Spleen (tissue), 11 donors: ENCODE data around the gene LCLAT1. TPM values are rescaled to one million over a fixed set of nuclear protein-coding genes. Genes with fewer than 3 reads are reported as not detected.
A peak's percentile ranks its signal among the peaks of the same experiment; 100 is the strongest.

Experiments used
- DNase-seq: peaks from one replicate; pipeline ENCODE4 v3.0.0-alpha.2; 2020
- H3K27ac ChIP-seq, 8 donors: fragments of 200-600 bp; sonication (generic) in 7 of 8; 1 replicate in 4 of 8; 2 replicates in 4 of 8; pipeline versions ENCODE4 v1.5.0 to v1.8.0; 2016 to 2021; ENCODE audit warnings: inconsistent platforms in 4 of 8, mild to moderate bottlenecking in 4 of 8, moderate library complexity in 1 of 8
- H3K27me3 ChIP-seq, 7 donors: fragments of 200-600 bp; sonication (generic) in 6 of 7; replicated peaks in 1 of 7; 1 replicate in 4 of 7; 2 replicates in 3 of 7; pipeline versions ENCODE4 v1.5.0 to v1.8.0; 2016 to 2021; ENCODE audit warnings: inconsistent platforms in 3 of 7, mild to moderate bottlenecking in 1 of 7
- H3K36me3 ChIP-seq, 6 donors: fragments of 200-600 bp; sonication (generic) in 5 of 6; 1 replicate in 4 of 6; 2 replicates in 2 of 6; pipeline versions ENCODE4 v1.5.0 to v1.8.0; 2016 to 2021; ENCODE audit warnings: inconsistent platforms in 2 of 6
- H3K4me1 ChIP-seq, 6 donors: fragments of 200-600 bp; sonication (generic) in 5 of 6; 1 replicate in 3 of 6; 2 replicates in 3 of 6; pipeline versions ENCODE4 v1.5.0 to v1.8.0; 2016 to 2021; ENCODE audit warnings: inconsistent platforms in 3 of 6
- H3K4me3 ChIP-seq, 8 donors: fragments of 200-600 bp; sonication (generic) in 7 of 8; 1 replicate in 4 of 8; 2 replicates in 4 of 8; pipeline versions ENCODE4 v1.5.0 to v1.8.0; 2016 to 2021; ENCODE audit warnings: inconsistent platforms in 4 of 8, mild to moderate bottlenecking in 4 of 8, moderate library complexity in 2 of 8
- H3K9me3 ChIP-seq, 8 donors: fragments of 200-600 bp; sonication (generic) in 7 of 8; 1 replicate in 4 of 8; 2 replicates in 4 of 8; pipeline versions ENCODE4 v1.5.0 to v1.8.0; 2016 to 2021; ENCODE audit warnings: inconsistent platforms in 4 of 8
- POLR2A ChIP-seq, 3 donors: fragments of 450-650 bp; IDR thresholded peaks; one replicate each; pipeline ENCODE4 v1.5.1; 2017; ENCODE audit warnings: antibody characterized with exemption in 3 of 3, mild to moderate bottlenecking in 1 of 3
- POLR2AphosphoS5 ChIP-seq, 3 donors: sonication (generic); formaldehyde crosslinking; IDR thresholded peaks; one replicate each; pipeline ENCODE4 v1.5.1; 2017; ENCODE audit warnings: antibody characterized with exemption in 3 of 3
- WGBS, 5 donors: extraction: QIAGEN DNeasy Blood & Tissue Kit in 3 of 5; methylation state at CpG; one replicate each; pipeline versions ENCODE4 v1.1.5 to v1.1.7; 2013 to 2018; 5-methylcytosine and 5-hydroxymethylcytosine counted together
- intact Hi-C: fragments of 100-400 bp; cut with DNase I; formaldehyde crosslinking; loops from one replicate; pipeline ENCODE4 v1.15.0; 2023; ENCODE audit warnings: low total_unique reads
- polyA plus RNA-seq, 3 donors: library from polyadenylated mRNA; stranded (reverse); fragments of 200-250 nt; gene quantifications; one replicate each; pipeline ENCODE4 v1.2.1, GENCODE V29; 2013
- total RNA-seq, 7 donors: library from RNA; depleted of rRNA in 3 of 7; stranded (reverse); fragments of >200 nt in 3 of 7; fragmentation: NEBNext Ultra II Directional in 4 of 7; extraction: Animal tissue kit (Norgen Biotek cat#: 25700) in 4 of 7; gene quantifications; one replicate each; pipeline versions ENCODE4 v1.1.0 to v1.2.1, GENCODE V29; 2016 to 2021
- TF ChIP-seq, protein P1 (sequence below), 11 experiments: fragments of 200-600 bp in 7 of 11; fragments of 450-650 bp in 4 of 11; sonication (generic) in 4 of 11; IDR thresholded peaks in 8 of 11; conservative IDR thresholded peaks in 3 of 11; 1 replicate in 7 of 11; 2 replicates in 4 of 11; pipeline versions ENCODE4 v1.4.0 to v1.8.0; 2016 to 2021; ENCODE audit warnings: antibody characterized with exemption in 11 of 11, inconsistent platforms in 4 of 11, mild to moderate bottlenecking in 1 of 11
- donor health status: healthy with polysubstance abuse.
- donor health status: DM: no; HTN: no; CAD: no; lungs with moderate emphysema.
- donor health status: DM: no; HTN: no; CAD: no.
- donor health status: Bipolar disorder and iron deficiency.
- donor health status: healthy.
- donor health status: DM: no; HTN: no; CAD: no.
- donor health status: DM: yes; HTN: yes; CAD: no.

The LCLAT1 gene
- total and polyA plus RNA-seq, 10 donors, result 1.9 to 23.3 (median 13.8) TPM

DNA sequence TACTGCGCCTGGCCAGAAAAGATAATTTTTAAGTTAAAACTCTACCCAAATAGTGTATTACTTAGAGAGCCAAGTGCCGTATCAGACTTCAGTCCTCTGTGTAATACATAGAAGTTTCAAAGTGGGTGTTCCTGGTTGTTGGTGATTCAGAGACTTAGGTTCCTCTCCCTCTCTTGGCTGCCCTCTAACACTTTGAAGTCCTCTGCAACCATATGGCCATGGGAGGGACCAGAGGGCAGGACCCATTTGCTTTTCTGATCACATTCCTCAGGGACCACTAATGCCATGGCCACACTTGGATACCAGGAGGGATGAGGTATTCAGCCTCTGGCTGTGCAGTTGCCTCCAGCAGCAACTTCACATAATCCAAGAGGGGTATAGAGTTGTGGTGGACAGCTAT lies 228.7 kb downstream of the LCLAT1 start:
- WGBS, 5 donors, result 87 to 98% (median 95%) methylated on average over 2 of the region's 2 CpGs

DNA sequence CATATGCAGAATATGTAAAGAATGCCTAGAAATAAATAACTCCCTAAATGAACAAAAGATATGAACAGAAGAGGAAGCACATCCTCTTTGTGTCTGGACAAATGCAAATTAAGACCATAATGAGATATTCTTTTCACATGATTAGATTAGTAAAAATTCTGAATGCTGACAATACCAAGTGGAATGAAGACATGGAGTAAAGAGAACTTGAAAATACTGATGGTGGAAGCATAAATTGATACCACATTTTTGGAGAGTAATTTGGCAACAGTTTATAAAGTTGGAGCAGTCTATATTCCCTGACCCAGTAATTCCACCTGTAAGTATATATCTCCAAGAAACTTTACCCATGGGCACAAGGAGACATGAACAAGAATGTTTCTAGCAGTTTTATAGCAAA lies 230.2 kb downstream of the LCLAT1 start:
- DNase-seq, result no peak
- no peaks in the 10 kb centered on the region for H3K27me3 ChIP-seq
- no peak overlapping the region for H3K27ac ChIP-seq
- no peaks in the 10 kb centered on the region for H3K36me3 ChIP-seq
- peaks cover 0 to 3% (median 0%) of the 10 kb centered on the region in 6 donors for H3K4me1 ChIP-seq
- TF ChIP-seq, protein P1, sequence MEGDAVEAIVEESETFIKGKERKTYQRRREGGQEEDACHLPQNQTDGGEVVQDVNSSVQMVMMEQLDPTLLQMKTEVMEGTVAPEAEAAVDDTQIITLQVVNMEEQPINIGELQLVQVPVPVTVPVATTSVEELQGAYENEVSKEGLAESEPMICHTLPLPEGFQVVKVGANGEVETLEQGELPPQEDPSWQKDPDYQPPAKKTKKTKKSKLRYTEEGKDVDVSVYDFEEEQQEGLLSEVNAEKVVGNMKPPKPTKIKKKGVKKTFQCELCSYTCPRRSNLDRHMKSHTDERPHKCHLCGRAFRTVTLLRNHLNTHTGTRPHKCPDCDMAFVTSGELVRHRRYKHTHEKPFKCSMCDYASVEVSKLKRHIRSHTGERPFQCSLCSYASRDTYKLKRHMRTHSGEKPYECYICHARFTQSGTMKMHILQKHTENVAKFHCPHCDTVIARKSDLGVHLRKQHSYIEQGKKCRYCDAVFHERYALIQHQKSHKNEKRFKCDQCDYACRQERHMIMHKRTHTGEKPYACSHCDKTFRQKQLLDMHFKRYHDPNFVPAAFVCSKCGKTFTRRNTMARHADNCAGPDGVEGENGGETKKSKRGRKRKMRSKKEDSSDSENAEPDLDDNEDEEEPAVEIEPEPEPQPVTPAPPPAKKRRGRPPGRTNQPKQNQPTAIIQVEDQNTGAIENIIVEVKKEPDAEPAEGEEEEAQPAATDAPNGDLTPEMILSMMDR (IDR thresholded peaks at IDR 0.05 in 8 of 11, conservative IDR thresholded peaks at IDR 0.05 in 3 of 11), result no peak
- TF ChIP-seq POLR2A (IDR thresholded peaks at IDR 0.05) (no peak), POLR2AphosphoS5 (IDR thresholded peaks at IDR 0.05) (no peak)
- no peaks in the 10 kb centered on the region for H3K9me3 ChIP-seq
- intact Hi-C loops, result no loop called here
- H3K4me3 ChIP-seq, result no peak overlapping the region

More for the DNA sequence above, 228.7 kb downstream of the LCLAT1 start:
- H3K4me1 ChIP-seq, result peaks cover 0 to 3% (median 0%) of the 10 kb centered on the region in 6 donors
- TF ChIP-seq, protein P1 (IDR thresholded peaks at IDR 0.05 in 8 of 11, conservative IDR thresholded peaks at IDR 0.05 in 3 of 11), result no peak
- TF ChIP-seq POLR2A (IDR thresholded peaks at IDR 0.05), result no peak
- no peak for TF ChIP-seq POLR2AphosphoS5 (IDR thresholded peaks at IDR 0.05)
- H3K27me3 ChIP-seq, result peaks cover 0 to 4% (median 0%) of the 10 kb centered on the region in 7 donors
- DNase-seq, result no peak
- peaks cover 0 to 3% (median 0%) of the 10 kb centered on the region in 8 donors for H3K9me3 ChIP-seq
- intact Hi-C loops, result no loop called here
- no peak overlapping the region for H3K27ac ChIP-seq
- H3K4me3 ChIP-seq, result no peak overlapping the region
- H3K36me3 ChIP-seq, result no peaks in the 10 kb centered on the region

DNA sequence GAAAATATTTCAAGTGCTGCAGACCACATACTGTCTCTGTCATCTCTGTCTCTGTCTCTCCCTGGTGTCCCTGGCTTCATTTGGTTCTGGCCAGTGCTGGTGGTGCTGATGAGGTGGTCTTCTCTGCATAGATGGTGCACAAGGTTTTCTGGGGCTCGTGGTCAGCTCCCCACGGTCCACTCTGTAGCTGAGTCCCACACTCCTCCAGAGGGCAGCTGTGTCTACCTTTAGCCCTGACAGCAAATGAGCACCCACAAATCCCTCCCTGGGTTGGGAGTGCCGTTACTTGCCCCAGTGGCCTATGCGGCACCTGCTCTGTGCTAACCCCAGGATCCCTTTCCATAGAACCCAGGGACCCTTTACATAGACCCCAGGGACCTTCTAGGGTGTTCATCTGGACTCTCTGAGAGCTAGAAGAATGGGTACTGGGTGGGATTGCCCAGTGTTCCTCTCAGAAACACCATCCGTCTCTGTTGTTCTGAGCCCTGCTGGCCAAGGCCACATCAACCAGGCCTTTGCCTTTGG lies 230.9 kb downstream of the LCLAT1 start:
- Histone ChIP-seq H3K9me3 (no peaks in the 10 kb centered on the region), H3K4me1 (peaks cover 0 to 3% (median 0%) of the 10 kb centered on the region in 6 donors), H3K27me3 (no peaks in the 10 kb centered on the region), H3K4me3 (no peak overlapping the region), H3K27ac (peak overlapping the region in 1 of 8 donors; percentile 35), H3K36me3 (no peaks in the 10 kb centered on the region)
- TF ChIP-seq POLR2A (IDR thresholded peaks at IDR 0.05) (no peak), POLR2AphosphoS5 (IDR thresholded peaks at IDR 0.05) (no peak)
- TF ChIP-seq, protein P1 (IDR thresholded peaks at IDR 0.05 in 8 of 11, conservative IDR thresholded peaks at IDR 0.05 in 3 of 11), result no peak
- intact Hi-C loops, result no loop called here
- WGBS, 5 donors, result 67 to 92% (median 89%) methylated on average over 5 of the region's 5 CpGs
- DNase-seq, result no peak

DNA sequence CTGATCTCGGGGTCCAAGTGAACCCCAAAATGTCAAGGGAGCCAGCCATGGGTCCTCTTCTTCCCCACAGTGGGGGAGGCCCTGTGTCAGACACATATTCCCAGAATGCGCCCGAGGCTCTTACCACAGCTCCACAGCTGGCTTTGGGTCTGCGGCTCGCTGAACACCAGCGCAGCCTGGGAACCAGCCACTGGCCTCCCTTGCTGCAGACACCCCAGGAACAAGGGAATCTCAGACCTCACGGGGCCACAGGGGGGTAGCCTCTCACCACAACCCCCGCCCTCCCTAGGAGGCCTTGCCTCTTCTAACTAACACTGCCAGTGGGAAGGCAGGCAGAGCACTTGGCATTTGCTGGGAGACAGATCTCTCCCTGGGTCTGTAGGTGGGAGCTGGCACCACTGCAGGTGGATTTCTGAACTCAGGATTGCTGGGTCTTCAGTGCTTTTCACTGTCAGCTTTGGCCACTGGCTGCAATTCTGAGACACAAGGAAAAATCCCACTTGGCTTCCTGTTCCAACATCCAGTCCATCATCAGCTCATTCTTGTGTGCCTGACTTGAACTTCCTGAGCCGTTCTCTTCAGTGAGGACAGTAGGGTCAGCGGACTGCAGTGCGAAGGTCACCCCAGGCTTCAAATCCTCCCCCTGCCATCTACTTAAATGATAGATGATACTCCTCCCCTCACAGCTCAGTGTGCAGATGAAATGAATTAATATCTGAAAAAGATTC lies 231.5 kb downstream of the LCLAT1 start:
- H3K27me3 ChIP-seq, result no peaks in the 10 kb centered on the region
- DNase-seq, result no peak
- intact Hi-C loops, result no loop called here
- peak overlapping the region in 2 of 8 donors; percentile 14 to 35 for H3K27ac ChIP-seq
- no peak overlapping the region for H3K4me3 ChIP-seq
- peaks cover 0 to 5% (median 0%) of the 10 kb centered on the region in 6 donors for H3K4me1 ChIP-seq
- no peaks in the 10 kb centered on the region for H3K36me3 ChIP-seq
- H3K9me3 ChIP-seq, result no peaks in the 10 kb centered on the region
- WGBS, 5 donors, result 69 to 84% (median 82%) methylated on average over 5 to 11 of the region's 11 CpGs
- TF ChIP-seq POLR2AphosphoS5 (IDR thresholded peaks at IDR 0.05), result no peak
- TF ChIP-seq, protein P1 (IDR thresholded peaks at IDR 0.05 in 8 of 11, conservative IDR thresholded peaks at IDR 0.05 in 3 of 11), result no peak
- no peak for TF ChIP-seq POLR2A (IDR thresholded peaks at IDR 0.05)
